ENCODE results near the gene CX3CR1.

GRCh38 chr3:39294446-39295183 lies 14.8 kb upstream of the CX3CR1 start:
- no peak for TF ChIP-seq EP300 (IDR thresholded peaks at IDR 0.05)
- no peak for TF ChIP-seq CTCF (IDR thresholded peaks at IDR 0.05)
- no peak for TF ChIP-seq POLR2AphosphoS5 (IDR thresholded peaks at IDR 0.05)
- TF ChIP-seq POLR2A (IDR thresholded peaks at IDR 0.05) = no peak
